Measurements from ENCODE around the gene PCDH15. TPM values are rescaled to one million over a fixed set of nuclear protein-coding genes. Genes with fewer than 3 reads are reported as not detected.

PCDH15 gene
- total RNA-seq, 1 donor from 2014 or later, result 0.64 TPM

DNA sequence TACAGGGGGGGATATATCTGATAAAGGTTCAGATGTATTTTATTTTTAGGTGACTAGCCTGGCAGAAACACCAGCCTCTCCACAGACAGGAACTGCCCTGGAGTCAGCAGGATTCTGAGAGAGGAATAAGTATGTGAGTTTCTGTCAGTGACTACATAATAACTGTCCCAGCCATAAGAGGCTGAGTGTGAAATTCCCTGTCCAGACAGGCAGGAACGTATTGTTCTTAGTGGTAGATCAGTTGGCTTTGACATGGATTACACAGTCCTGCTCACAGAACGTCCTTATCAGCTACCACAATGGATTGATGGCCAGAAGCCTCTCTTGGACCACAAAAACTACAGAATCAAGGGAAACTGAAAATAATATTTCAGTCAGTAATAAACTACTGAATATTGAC lies 709.8 kb downstream of the PCDH15 start:
- Mint-ChIP-seq H3K4me3 (ENCODE audit: unreplicated experiment) (no peak overlapping the region), H3K4me1 (ENCODE audit: low read depth, unreplicated experiment) (no peaks in the 10 kb centered on the region), H3K36me3 (ENCODE audit: unreplicated experiment) (no peaks in the 10 kb centered on the region), H3K27me3 (ENCODE audit: unreplicated experiment) (no peaks in the 10 kb centered on the region), H3K27ac (ENCODE audit: unreplicated experiment) (no peak overlapping the region), H3K9me3 (ENCODE audit: unreplicated experiment) (no peaks in the 10 kb centered on the region)
- DNase-seq, result no peak
- no peak for TF ChIP-seq CTCF (IDR thresholded peaks at IDR 0.05; ENCODE audit: partially characterized antibody, unreplicated experiment)

- Mint-ChIP-seq H3K9me3 (ENCODE audit: unreplicated experiment) (no peaks in the 10 kb centered on the region), H3K4me1 (ENCODE audit: low read depth, unreplicated experiment) (peaks cover 5% of the 10 kb centered on the region), H3K27me3 (ENCODE audit: unreplicated experiment) (no peaks in the 10 kb centered on the region), H3K27ac (ENCODE audit: unreplicated experiment) (no peak overlapping the region), H3K4me3 (ENCODE audit: unreplicated experiment) (no peak overlapping the region), H3K36me3 (ENCODE audit: unreplicated experiment) (no peaks in the 10 kb centered on the region)
- no peak for DNase-seq
- no peak for TF ChIP-seq CTCF (IDR thresholded peaks at IDR 0.05; ENCODE audit: partially characterized antibody, unreplicated experiment)
Observed at GRCh38 chr10:54081950-54082349, 719.1 kb downstream of the PCDH15 start.

DNA sequence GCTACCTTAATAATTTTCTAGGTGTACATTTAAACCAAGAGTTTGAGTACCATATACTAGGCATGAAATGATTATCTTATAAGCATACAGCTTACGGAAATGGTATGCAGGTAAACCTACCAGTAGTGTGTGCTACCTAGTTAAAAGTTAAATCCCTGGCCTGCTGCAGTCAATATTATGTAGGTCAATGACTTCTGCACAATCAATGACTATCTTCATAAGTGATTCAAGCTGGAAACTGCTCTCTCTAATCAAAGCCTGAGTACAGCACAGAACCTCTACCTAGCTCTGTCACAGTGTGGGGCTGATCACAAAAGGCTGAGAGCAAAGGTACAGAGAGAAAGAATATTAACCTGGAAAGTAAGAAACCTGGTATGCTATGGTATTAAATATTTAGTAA lies 733.7 kb downstream of the PCDH15 start:
- no peak for TF ChIP-seq CTCF (IDR thresholded peaks at IDR 0.05; ENCODE audit: partially characterized antibody, unreplicated experiment)
- Mint-ChIP-seq H3K36me3 (ENCODE audit: unreplicated experiment) (no peaks in the 10 kb centered on the region), H3K4me1 (ENCODE audit: low read depth, unreplicated experiment) (no peaks in the 10 kb centered on the region), H3K27me3 (ENCODE audit: unreplicated experiment) (no peaks in the 10 kb centered on the region), H3K4me3 (ENCODE audit: unreplicated experiment) (no peak overlapping the region), H3K27ac (ENCODE audit: unreplicated experiment) (no peak overlapping the region), H3K9me3 (ENCODE audit: unreplicated experiment) (no peaks in the 10 kb centered on the region)
- no peak for DNase-seq

DNA sequence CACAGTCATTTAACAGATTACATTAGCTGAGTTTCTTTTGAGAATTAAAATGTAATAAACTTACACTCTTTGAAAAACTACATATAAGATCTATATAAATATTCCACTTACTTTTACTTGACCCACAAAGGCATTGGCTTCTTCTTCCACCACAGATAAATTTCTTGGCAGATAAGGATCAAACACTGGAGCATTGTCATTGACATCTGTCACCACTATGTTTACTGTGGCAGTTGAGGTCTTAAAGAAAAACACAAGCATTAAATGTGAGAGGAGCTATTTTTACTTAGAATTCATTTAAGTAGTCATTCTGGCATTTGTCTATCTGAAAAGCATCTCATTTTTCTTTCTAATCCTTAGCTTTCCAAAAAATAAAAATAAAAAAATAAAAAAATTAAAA lies 734.4 kb downstream of the PCDH15 start:
- no peaks in the 10 kb centered on the region for H3K4me1 Mint-ChIP-seq (ENCODE audit: low read depth, unreplicated experiment)
- no peak for DNase-seq
- H3K36me3 Mint-ChIP-seq (ENCODE audit: unreplicated experiment), result no peaks in the 10 kb centered on the region
- no peaks in the 10 kb centered on the region for H3K9me3 Mint-ChIP-seq (ENCODE audit: unreplicated experiment)
- H3K27ac Mint-ChIP-seq (ENCODE audit: unreplicated experiment), result no peak overlapping the region
- TF ChIP-seq CTCF (IDR thresholded peaks at IDR 0.05; ENCODE audit: partially characterized antibody, unreplicated experiment), result no peak
- H3K27me3 Mint-ChIP-seq (ENCODE audit: unreplicated experiment), result no peaks in the 10 kb centered on the region
- H3K4me3 Mint-ChIP-seq (ENCODE audit: unreplicated experiment), result no peak overlapping the region

- Mint-ChIP-seq H3K36me3 (ENCODE audit: unreplicated experiment) (no peaks in the 10 kb centered on the region), H3K27me3 (ENCODE audit: unreplicated experiment) (no peaks in the 10 kb centered on the region), H3K27ac (ENCODE audit: unreplicated experiment) (no peak overlapping the region), H3K9me3 (ENCODE audit: unreplicated experiment) (no peaks in the 10 kb centered on the region), H3K4me3 (ENCODE audit: unreplicated experiment) (no peak overlapping the region), H3K4me1 (ENCODE audit: low read depth, unreplicated experiment) (no peaks in the 10 kb centered on the region)
- no peak for DNase-seq
- no peak for TF ChIP-seq CTCF (IDR thresholded peaks at IDR 0.05; ENCODE audit: partially characterized antibody, unreplicated experiment)
Observed at GRCh38 chr10:54065106-54065505, 735.9 kb downstream of the PCDH15 start.
